Measurements from ENCODE around the gene CTU1.

GRCh38 chr19:51084505-51084904 lies 23.7 kb downstream of the CTU1 start:
- TF ChIP-seq, protein P1, sequence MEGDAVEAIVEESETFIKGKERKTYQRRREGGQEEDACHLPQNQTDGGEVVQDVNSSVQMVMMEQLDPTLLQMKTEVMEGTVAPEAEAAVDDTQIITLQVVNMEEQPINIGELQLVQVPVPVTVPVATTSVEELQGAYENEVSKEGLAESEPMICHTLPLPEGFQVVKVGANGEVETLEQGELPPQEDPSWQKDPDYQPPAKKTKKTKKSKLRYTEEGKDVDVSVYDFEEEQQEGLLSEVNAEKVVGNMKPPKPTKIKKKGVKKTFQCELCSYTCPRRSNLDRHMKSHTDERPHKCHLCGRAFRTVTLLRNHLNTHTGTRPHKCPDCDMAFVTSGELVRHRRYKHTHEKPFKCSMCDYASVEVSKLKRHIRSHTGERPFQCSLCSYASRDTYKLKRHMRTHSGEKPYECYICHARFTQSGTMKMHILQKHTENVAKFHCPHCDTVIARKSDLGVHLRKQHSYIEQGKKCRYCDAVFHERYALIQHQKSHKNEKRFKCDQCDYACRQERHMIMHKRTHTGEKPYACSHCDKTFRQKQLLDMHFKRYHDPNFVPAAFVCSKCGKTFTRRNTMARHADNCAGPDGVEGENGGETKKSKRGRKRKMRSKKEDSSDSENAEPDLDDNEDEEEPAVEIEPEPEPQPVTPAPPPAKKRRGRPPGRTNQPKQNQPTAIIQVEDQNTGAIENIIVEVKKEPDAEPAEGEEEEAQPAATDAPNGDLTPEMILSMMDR (IDR thresholded peaks at IDR 0.05 in 2 of 3, conservative IDR thresholded peaks at IDR 0.05 in 1 of 3; ENCODE audit: control insufficient read depth in 2 of 3, extremely low read depth in 1 of 3, insufficient read depth in 1 of 3, low read depth in 3 of 3, low read length in 3 of 3), result no peak
- no peak for TF ChIP-seq USF2 (IDR thresholded peaks at IDR 0.05; ENCODE audit: borderline replicate concordance, low read depth, low read length)
- TF ChIP-seq RAD21 (IDR thresholded peaks at IDR 0.05; ENCODE audit: insufficient read depth, low read depth, low read length), result no peak
- TF ChIP-seq POLR2A (IDR thresholded peaks at IDR 0.05; ENCODE audit: low read depth, low read length), result no peak
- TF ChIP-seq POLR2AphosphoS2 (IDR thresholded peaks at IDR 0.05; ENCODE audit: low read depth, low read length), result no peak
- TF ChIP-seq, protein P2, sequence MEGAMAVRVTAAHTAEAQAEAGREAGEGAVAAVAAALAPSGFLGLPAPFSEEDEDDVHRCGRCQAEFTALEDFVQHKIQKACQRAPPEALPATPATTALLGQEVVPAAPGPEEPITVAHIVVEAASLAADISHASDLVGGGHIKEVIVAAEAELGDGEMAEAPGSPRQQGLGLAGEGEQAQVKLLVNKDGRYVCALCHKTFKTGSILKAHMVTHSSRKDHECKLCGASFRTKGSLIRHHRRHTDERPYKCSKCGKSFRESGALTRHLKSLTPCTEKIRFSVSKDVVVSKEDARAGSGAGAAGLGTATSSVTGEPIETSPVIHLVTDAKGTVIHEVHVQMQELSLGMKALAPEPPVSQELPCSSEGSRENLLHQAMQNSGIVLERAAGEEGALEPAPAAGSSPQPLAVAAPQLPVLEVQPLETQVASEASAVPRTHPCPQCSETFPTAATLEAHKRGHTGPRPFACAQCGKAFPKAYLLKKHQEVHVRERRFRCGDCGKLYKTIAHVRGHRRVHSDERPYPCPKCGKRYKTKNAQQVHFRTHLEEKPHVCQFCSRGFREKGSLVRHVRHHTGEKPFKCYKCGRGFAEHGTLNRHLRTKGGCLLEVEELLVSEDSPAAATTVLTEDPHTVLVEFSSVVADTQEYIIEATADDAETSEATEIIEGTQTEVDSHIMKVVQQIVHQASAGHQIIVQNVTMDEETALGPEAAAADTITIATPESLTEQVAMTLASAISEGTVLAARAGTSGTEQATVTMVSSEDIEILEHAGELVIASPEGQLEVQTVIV (IDR thresholded peaks at IDR 0.05; ENCODE audit: borderline replicate concordance, partially characterized antibody), result no peak
- no peak for TF ChIP-seq EP300 (IDR thresholded peaks at IDR 0.05; ENCODE audit: borderline replicate concordance in 1 of 2, control insufficient read depth in 1 of 2, low read depth in 2 of 2, low read length in 2 of 2)
- no peak for TF ChIP-seq RB1 (IDR thresholded peaks at IDR 0.05; ENCODE audit: borderline replicate concordance)
- TF ChIP-seq EZH2 (IDR thresholded peaks at IDR 0.05; ENCODE audit: borderline replicate concordance, control insufficient read depth, low read depth, low read length), result no peak
- no peak for TF ChIP-seq CREB1 (IDR thresholded peaks at IDR 0.05; ENCODE audit: low read depth)
- TF ChIP-seq ATF3 (IDR thresholded peaks at IDR 0.05; ENCODE audit: borderline replicate concordance, extremely low read depth, low read depth, low read length), result no peak
- no peak for TF ChIP-seq CHD2 (IDR thresholded peaks at IDR 0.05; ENCODE audit: borderline replicate concordance, low read depth, low read length)
- no peak for TF ChIP-seq GABPA (IDR thresholded peaks at IDR 0.05; ENCODE audit: low read depth)

Measured in GM12878 (cell line).